ENCODE data around the gene ITGB6.

The ITGB6 gene

DNA sequence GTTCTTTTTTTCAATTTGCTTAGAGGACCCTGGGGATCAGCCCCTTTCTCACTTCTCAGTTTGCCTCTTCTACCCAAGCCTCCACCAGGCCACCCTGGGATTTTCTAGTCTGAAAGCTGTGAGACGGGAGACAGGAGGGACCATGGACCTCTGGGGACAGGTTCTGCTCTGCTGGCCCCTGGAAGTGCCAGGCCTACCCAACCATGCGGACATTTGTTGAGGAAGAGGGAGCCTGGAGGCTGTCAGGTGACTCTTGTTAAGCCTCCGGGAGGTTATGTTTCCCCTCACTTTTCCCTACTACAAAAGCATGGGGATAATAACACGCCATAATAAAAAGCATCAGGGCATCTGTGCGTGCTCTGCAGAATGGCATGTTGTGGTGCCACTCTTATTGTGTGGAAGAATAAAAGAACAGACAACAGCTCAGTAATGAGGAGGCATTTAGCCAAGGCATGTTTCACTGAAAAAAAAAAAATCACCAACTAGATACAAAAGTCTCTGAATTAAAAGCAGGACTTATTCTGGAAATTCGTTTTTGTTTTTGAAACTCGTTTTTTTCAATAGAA, 89.3 kb downstream of the ITGB6 start:
- Histone ChIP-seq H4K20me1 (ENCODE audit: insufficient read depth, low read length) (no peaks in the 10 kb centered on the region), H3K36me3 (ENCODE audit: insufficient read depth, low read length) (no peaks in the 10 kb centered on the region), H3F3A (ENCODE audit: insufficient read depth, low read length) (no peaks in the 10 kb centered on the region), H3K9me2 (ENCODE audit: low read depth, low read length) (no peaks in the 10 kb centered on the region), H2AFZ (ENCODE audit: low read length) (no peak overlapping the region), H3K27ac (ENCODE audit: low read depth, low read length, poor library complexity, severe bottlenecking) (no peak overlapping the region), H3K79me2 (ENCODE audit: insufficient read depth, low read length) (no peaks in the 10 kb centered on the region), H3K27me3 (ENCODE audit: insufficient read depth, low read length) (no peaks in the 10 kb centered on the region), H3K9ac (ENCODE audit: low read length) (no peak overlapping the region), H3K4me1 (ENCODE audit: insufficient read depth, low read length, severe bottlenecking) (no peaks in the 10 kb centered on the region), H3K4me2 (ENCODE audit: low read length) (no peak overlapping the region), H3K4me3 (ENCODE audit: low read depth, low read length, poor library complexity, severe bottlenecking) (no peak overlapping the region), H3K9me3 (ENCODE audit: low read length) (no peaks in the 10 kb centered on the region)
- TF ChIP-seq, protein P1, sequence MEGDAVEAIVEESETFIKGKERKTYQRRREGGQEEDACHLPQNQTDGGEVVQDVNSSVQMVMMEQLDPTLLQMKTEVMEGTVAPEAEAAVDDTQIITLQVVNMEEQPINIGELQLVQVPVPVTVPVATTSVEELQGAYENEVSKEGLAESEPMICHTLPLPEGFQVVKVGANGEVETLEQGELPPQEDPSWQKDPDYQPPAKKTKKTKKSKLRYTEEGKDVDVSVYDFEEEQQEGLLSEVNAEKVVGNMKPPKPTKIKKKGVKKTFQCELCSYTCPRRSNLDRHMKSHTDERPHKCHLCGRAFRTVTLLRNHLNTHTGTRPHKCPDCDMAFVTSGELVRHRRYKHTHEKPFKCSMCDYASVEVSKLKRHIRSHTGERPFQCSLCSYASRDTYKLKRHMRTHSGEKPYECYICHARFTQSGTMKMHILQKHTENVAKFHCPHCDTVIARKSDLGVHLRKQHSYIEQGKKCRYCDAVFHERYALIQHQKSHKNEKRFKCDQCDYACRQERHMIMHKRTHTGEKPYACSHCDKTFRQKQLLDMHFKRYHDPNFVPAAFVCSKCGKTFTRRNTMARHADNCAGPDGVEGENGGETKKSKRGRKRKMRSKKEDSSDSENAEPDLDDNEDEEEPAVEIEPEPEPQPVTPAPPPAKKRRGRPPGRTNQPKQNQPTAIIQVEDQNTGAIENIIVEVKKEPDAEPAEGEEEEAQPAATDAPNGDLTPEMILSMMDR (IDR thresholded peaks at IDR 0.05; ENCODE audit: low read length) = no peak
- TF ChIP-seq EZH2 (IDR thresholded peaks at IDR 0.05; ENCODE audit: borderline replicate concordance, low read length) = no peak

DNA sequence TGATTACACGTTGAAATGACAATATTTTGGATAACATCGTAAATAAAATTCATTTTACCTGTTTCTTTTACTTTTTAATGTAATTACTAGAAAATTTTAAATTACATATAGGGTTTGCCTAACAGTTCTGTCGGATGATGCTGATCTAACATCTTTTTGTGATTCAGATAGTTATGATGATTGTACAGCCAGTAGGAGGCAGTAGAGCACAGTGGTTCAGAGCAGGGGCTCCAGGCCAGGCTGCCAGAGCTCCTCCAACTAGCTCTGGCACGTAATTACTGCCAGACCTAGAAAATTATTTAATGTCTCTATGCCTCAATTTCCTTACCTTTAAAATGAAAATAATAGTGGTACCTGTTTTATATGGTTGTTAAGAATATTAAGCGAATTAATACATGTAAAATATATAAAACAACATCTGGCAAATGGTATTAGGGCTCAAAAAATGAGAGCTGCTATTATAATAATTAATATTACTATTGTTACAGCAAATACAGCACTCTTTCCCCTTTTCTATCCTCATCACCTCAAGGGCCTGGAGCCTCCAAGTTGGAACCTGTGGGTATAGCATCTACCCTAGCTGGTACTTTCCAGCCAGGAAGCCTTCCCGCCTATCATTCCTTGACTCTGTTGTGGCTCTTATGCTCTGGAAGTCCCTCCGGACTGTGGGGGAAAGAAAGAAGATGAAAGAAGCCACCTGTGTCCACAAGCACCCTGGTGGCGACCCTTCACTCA, 90.0 kb downstream of the ITGB6 start:
- Histone ChIP-seq H3K79me2 (ENCODE audit: insufficient read depth, low read length) (no peaks in the 10 kb centered on the region), H3K9me2 (ENCODE audit: low read depth, low read length) (no peaks in the 10 kb centered on the region), H3K9ac (ENCODE audit: low read length) (no peak overlapping the region), H3K4me2 (ENCODE audit: low read length) (no peak overlapping the region), H3K9me3 (ENCODE audit: low read length) (no peaks in the 10 kb centered on the region), H2AFZ (ENCODE audit: low read length) (no peak overlapping the region), H3K27me3 (ENCODE audit: insufficient read depth, low read length) (no peaks in the 10 kb centered on the region), H3K36me3 (ENCODE audit: insufficient read depth, low read length) (no peaks in the 10 kb centered on the region), H3K4me1 (ENCODE audit: insufficient read depth, low read length, severe bottlenecking) (no peaks in the 10 kb centered on the region), H3F3A (ENCODE audit: insufficient read depth, low read length) (no peaks in the 10 kb centered on the region), H4K20me1 (ENCODE audit: insufficient read depth, low read length) (no peaks in the 10 kb centered on the region), H3K4me3 (ENCODE audit: low read depth, low read length, poor library complexity, severe bottlenecking) (no peak overlapping the region), H3K27ac (ENCODE audit: low read depth, low read length, poor library complexity, severe bottlenecking) (no peak overlapping the region)
- TF ChIP-seq EZH2 (IDR thresholded peaks at IDR 0.05; ENCODE audit: borderline replicate concordance, low read length) = no peak
- TF ChIP-seq, protein P1 (IDR thresholded peaks at IDR 0.05; ENCODE audit: low read length) = peak; percentile 63

DNA sequence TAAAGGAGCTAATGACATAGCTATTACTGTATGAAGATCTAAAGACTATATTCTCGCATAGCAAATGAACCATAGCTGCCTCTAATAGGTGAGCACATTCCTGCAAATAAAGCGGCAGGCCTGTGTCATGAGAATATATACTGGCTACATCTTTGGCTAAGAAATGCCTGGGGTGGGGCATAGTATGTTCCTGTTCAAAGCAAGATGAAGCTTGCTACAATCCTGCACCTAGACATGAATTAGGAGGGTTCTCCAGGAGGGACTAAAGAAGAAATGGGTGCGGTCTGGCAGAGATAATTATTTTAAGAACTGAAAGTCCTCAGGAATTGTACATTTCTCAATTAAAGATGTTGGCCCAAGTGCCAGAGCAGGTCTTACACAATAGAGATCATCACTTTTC, 90.8 kb downstream of the ITGB6 start:
- Histone ChIP-seq H3F3A (ENCODE audit: insufficient read depth, low read length) (no peaks in the 10 kb centered on the region), H3K27ac (ENCODE audit: low read depth, low read length, poor library complexity, severe bottlenecking) (no peak overlapping the region), H3K9me2 (ENCODE audit: low read depth, low read length) (no peaks in the 10 kb centered on the region), H4K20me1 (ENCODE audit: insufficient read depth, low read length) (no peaks in the 10 kb centered on the region), H3K79me2 (ENCODE audit: insufficient read depth, low read length) (no peaks in the 10 kb centered on the region), H3K9me3 (ENCODE audit: low read length) (no peaks in the 10 kb centered on the region), H3K4me2 (ENCODE audit: low read length) (no peak overlapping the region), H3K4me3 (ENCODE audit: low read depth, low read length, poor library complexity, severe bottlenecking) (no peak overlapping the region), H3K36me3 (ENCODE audit: insufficient read depth, low read length) (no peaks in the 10 kb centered on the region), H3K9ac (ENCODE audit: low read length) (no peak overlapping the region), H3K27me3 (ENCODE audit: insufficient read depth, low read length) (no peaks in the 10 kb centered on the region), H3K4me1 (ENCODE audit: insufficient read depth, low read length, severe bottlenecking) (no peaks in the 10 kb centered on the region), H2AFZ (ENCODE audit: low read length) (no peak overlapping the region)
- TF ChIP-seq, protein P1 (IDR thresholded peaks at IDR 0.05; ENCODE audit: low read length) = no peak
- no peak for TF ChIP-seq EZH2 (IDR thresholded peaks at IDR 0.05; ENCODE audit: borderline replicate concordance, low read length)

Measured in OCI-LY1 (cell line).